Neuronal stem cell (in vitro differentiated cells): ENCODE results near the gene KCNQ1.

Experiments
- DNase-seq: peaks from one replicate; pipeline ENCODE4 v3.0.0-alpha.2; 2013; ENCODE audit warnings: low spot score
- H2AFZ ChIP-seq: one replicate; pipeline ENCODE4 v1.6.1; 2013; ENCODE audit warnings: mild to moderate bottlenecking, low read length, inconsistent platforms
- H2AK5ac ChIP-seq: 2 replicates; pipeline ENCODE4 v1.6.1; 2013; ENCODE audit warnings: low read depth, mild to moderate bottlenecking, inconsistent platforms, low read length, moderate library complexity, mixed read lengths
- H2BK120ac ChIP-seq: 2 replicates; pipeline ENCODE4 v1.6.1; 2013; ENCODE audit warnings: low read depth, mild to moderate bottlenecking, inconsistent platforms, low read length, moderate library complexity, mixed read lengths
- H2BK12ac ChIP-seq: one replicate; pipeline ENCODE4 v1.6.1; 2013; ENCODE audit warnings: low read length, inconsistent platforms
- H2BK15ac ChIP-seq: 2 replicates; pipeline ENCODE4 v1.6.1; 2013; ENCODE audit warnings: mild to moderate bottlenecking, low read length, inconsistent platforms, mixed read lengths
- H2BK5ac ChIP-seq: one replicate; pipeline ENCODE4 v1.6.1; 2013; ENCODE audit warnings: inconsistent platforms, mild to moderate bottlenecking, low read length, moderate library complexity
- H3K14ac ChIP-seq: one replicate; pipeline ENCODE4 v1.6.1; 2013; ENCODE audit warnings: low read length, inconsistent platforms
- H3K18ac ChIP-seq: 2 replicates; pipeline ENCODE4 v1.6.1; 2013; ENCODE audit warnings: low read length, inconsistent platforms
- H3K23ac ChIP-seq: 2 replicates; pipeline ENCODE4 v1.6.1; 2013; ENCODE audit warnings: low read depth, mild to moderate bottlenecking, mixed read lengths, low read length, inconsistent platforms; ENCODE audit not compliant: poor library complexity
- H3K27ac ChIP-seq: replicated peaks from 3 replicates; pipeline ENCODE4 v1.5.1; 2013; ENCODE audit warnings: low read length, inconsistent platforms
- H3K27me3 ChIP-seq, 3 experiments: 2 replicates each; pipeline ENCODE4 v1.6.1; 2013; ENCODE audit warnings: low read length in 3 of 3, mild to moderate bottlenecking in 2 of 3, inconsistent platforms in 1 of 3, low read depth in 1 of 3, mixed read lengths in 1 of 3, moderate library complexity in 1 of 3; ENCODE audit not compliant: control insufficient read depth in 3 of 3, insufficient read depth in 3 of 3
- H3K36me3 ChIP-seq, 2 donors: replicated peaks in 1 of 2; 2 replicates each; pipeline ENCODE4 v1.6.1; 2013; ENCODE audit warnings: low read length in 2 of 2; ENCODE audit not compliant: control insufficient read depth in 2 of 2, insufficient read depth in 2 of 2
- H3K4ac ChIP-seq: 2 replicates; pipeline ENCODE4 v1.6.1; 2013; ENCODE audit warnings: inconsistent platforms, mild to moderate bottlenecking, low read length, moderate library complexity
- H3K4me1 ChIP-seq, 2 donors: 1 replicate in 1 of 2; 2 replicates in 1 of 2; pipeline ENCODE4 v1.6.1; 2013; ENCODE audit warnings: low read length in 2 of 2, low read depth in 1 of 2; ENCODE audit not compliant: control insufficient read depth in 2 of 2, insufficient read depth in 1 of 2
- H3K4me2 ChIP-seq: one replicate; pipeline ENCODE4 v1.6.1; 2013; ENCODE audit warnings: mild to moderate bottlenecking, low read length, inconsistent platforms; ENCODE audit not compliant: insufficient read depth, poor library complexity, severe bottlenecking
- H3K4me3 ChIP-seq, 2 donors: 2 replicates each; pipeline ENCODE4 v1.5.1; 2013; ENCODE audit warnings: low read length in 2 of 2, mild to moderate bottlenecking in 2 of 2, inconsistent platforms in 1 of 2, moderate library complexity in 1 of 2
- H3K79me1 ChIP-seq: one replicate; pipeline ENCODE4 v1.6.1; 2013; ENCODE audit warnings: low read depth, mild to moderate bottlenecking, inconsistent platforms, low read length, moderate library complexity
- H3K9ac ChIP-seq: one replicate; pipeline ENCODE4 v1.6.1; 2013; ENCODE audit warnings: mild to moderate bottlenecking, low read depth, low read length, inconsistent platforms; ENCODE audit not compliant: poor library complexity
- H3K9me3 ChIP-seq, 2 donors: replicated peaks in 1 of 2; 2 replicates each; pipeline versions ENCODE3 to v1.6.1; 2013; ENCODE audit warnings: low read length in 2 of 2, mild to moderate bottlenecking in 2 of 2, inconsistent platforms in 1 of 2, low read depth in 1 of 2, mixed read lengths in 1 of 2, moderate library complexity in 1 of 2; ENCODE audit not compliant: control insufficient read depth in 2 of 2, insufficient read depth in 1 of 2
- H4K8ac ChIP-seq: one replicate; pipeline ENCODE4 v1.6.1; 2013; ENCODE audit warnings: low read depth, mild to moderate bottlenecking, inconsistent platforms, low read length, moderate library complexity
- H4K91ac ChIP-seq: one replicate; pipeline ENCODE4 v1.6.1; 2013; ENCODE audit warnings: low read length, low read depth, mild to moderate bottlenecking, inconsistent platforms; ENCODE audit not compliant: poor library complexity
- WGBS, 2 donors: extraction: QIAGEN DNeasy Blood & Tissue Kit; methylation state at CpG; one replicate each; pipeline ENCODE4 v1.1.7; 2013; ENCODE audit warnings: missing lambda C conversion rate in 2 of 2, mixed read lengths in 1 of 2; ENCODE audit not compliant: insufficient read length in 2 of 2, insufficient replicate concordance in 1 of 2; ENCODE audit errors: extremely low coverage in 2 of 2; 5-methylcytosine and 5-hydroxymethylcytosine counted together

Gene KCNQ1

DNA sequence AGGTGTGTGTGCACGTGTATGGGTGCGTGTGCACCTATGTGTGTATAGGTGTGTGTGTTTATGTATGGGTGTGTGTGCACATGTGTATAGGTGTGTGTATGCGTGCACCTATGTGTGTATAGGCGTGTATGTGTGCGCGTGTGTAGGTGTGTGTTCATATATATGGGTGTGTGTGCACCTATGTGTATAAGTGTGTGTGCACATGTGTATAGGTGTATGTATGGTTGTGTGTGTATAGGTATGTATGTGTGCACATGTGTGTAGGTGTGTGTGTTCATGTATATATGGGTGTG, 26.9 kb downstream of the KCNQ1 start:
- Histone ChIP-seq H3K27me3 (peaks cover 0 to 2% (median 0%) of the 10 kb centered on the region in 3 experiments), H3K9me3 (peaks cover 0 to 5% of the 10 kb centered on the region in 2 donors), H2BK120ac (no peak overlapping the region), H2BK5ac (no peak overlapping the region), H3K9ac (peak overlapping the region; percentile 55), H3K4me1 (no peaks in the 10 kb centered on the region), H3K79me1 (no peaks in the 10 kb centered on the region), H3K14ac (peak overlapping the region; percentile 66), H4K91ac (no peak overlapping the region), H3K36me3 (peaks cover 0 to 2% of the 10 kb centered on the region in 2 donors), H2AK5ac (no peak overlapping the region), H3K23ac (no peak overlapping the region), H3K4ac (peak overlapping the region; percentile 31), H2AFZ (no peak overlapping the region), H3K18ac (no peak overlapping the region), H3K4me3 (peak overlapping the region in 1 of 2 donors; percentile 12), H2BK12ac (no peak overlapping the region), H4K8ac (no peak overlapping the region), H3K4me2 (no peak overlapping the region), H3K27ac (no peak overlapping the region), H2BK15ac (no peak overlapping the region)
- no CpG with 5 or more reads among the region's 6 CpGs for WGBS, 2 donors
- DNase-seq = no peak

DNA sequence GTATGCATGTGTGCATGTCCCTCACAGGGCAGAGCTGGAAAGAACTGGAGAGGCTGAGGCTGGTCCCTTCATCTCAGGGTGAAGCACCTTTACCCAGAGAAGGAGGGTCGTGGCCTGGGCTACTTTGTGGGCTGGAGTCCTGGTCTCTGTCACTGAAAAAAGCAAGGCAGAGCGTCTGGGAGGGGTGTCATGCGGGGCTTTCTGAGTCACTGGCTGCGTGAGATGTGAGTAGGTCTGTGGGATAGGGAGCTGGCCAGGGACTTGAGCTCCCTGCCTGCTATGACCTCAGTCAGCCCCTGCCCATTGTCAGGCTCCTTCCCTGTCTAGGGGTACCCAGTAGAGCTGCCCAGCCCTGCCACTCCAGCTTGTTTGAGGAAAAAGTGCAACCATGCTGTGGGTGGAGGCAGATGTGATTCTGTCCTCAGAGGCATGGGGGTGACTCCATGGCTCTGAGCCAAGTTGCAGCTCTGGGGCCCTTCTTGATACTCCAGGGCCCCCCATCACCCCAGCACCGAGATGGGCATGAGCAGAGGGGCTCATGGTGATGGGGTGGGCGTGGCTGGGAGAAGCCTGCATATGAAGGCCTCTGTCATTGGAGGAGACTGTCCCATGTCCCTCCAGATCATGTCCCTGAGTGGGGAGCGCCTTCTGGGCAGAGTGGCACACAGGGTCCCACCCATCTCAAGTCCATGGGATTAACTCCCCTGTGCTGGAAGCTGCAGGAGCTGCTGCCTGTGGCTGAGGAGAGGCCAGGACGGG, 27.8 kb downstream of the KCNQ1 start:
- no peak overlapping the region for H2BK5ac ChIP-seq
- no peak overlapping the region for H3K4me3 ChIP-seq
- DNase-seq = no peak
- peak overlapping the region; percentile 42 for H3K18ac ChIP-seq
- no peak overlapping the region for H4K8ac ChIP-seq
- H3K36me3 ChIP-seq = peaks cover 0 to 2% of the 10 kb centered on the region in 2 donors
- no peaks in the 10 kb centered on the region for H3K4me1 ChIP-seq
- no peak overlapping the region for H2BK15ac ChIP-seq
- H3K23ac ChIP-seq = peak overlapping the region; percentile 39
- no peak overlapping the region for H3K4ac ChIP-seq
- no peak overlapping the region for H3K4me2 ChIP-seq
- H3K14ac ChIP-seq = no peak overlapping the region
- H3K27ac ChIP-seq = no peak overlapping the region
- no peaks in the 10 kb centered on the region for H3K79me1 ChIP-seq
- peaks cover 0 to 2% (median 0%) of the 10 kb centered on the region in 3 experiments for H3K27me3 ChIP-seq
- H2AFZ ChIP-seq = no peak overlapping the region
- H2BK12ac ChIP-seq = no peak overlapping the region
- no peak overlapping the region for H3K9ac ChIP-seq
- H2BK120ac ChIP-seq = no peak overlapping the region
- no peak overlapping the region for H4K91ac ChIP-seq
- WGBS, 2 donors = no CpG with 5 or more reads among the region's 8 CpGs
- H3K9me3 ChIP-seq = peaks cover 0 to 7% of the 10 kb centered on the region in 2 donors
- H2AK5ac ChIP-seq = no peak overlapping the region

DNA sequence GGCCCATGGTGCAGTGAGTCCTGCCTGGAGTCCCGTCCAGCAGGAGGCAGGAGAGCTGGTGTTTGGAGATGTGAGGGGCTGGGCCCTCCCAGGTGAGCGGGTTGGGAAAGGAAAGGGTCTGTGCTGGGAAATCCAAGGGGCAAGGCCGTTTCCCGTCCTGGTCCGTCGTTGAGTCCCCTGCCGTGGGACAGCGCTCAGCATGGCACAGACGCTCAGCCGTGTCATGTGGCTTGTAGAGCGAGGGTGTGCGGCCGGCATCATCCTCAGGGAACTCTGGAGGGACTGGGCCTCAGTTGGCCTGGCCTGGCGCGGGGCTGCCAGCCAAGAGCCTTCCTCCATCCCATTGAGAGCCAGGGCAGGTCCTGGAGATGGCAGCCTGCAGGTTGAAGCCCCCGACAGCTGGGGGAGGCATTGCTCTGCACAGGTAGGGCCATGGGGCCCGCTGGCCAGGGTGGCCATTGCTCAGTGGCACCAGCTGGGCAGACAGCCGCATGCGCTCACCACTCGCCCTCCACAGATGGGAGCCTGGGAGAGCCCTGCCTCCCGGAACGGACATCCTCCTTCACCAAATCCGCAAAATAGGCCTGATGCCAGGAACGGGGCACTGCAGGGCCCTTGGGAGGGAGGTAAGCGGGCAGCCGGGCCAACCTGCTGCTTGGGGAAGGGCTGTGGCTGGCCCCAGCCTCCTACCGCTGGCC, 28.7 kb downstream of the KCNQ1 start:
- Histone ChIP-seq H3K9me3 (peaks cover 0 to 7% of the 10 kb centered on the region in 2 donors), H2AFZ (no peak overlapping the region), H3K36me3 (peaks cover 0 to 2% of the 10 kb centered on the region in 2 donors), H4K91ac (no peak overlapping the region), H3K14ac (peak overlapping the region; percentile 82), H3K79me1 (no peaks in the 10 kb centered on the region), H2AK5ac (peak overlapping the region; percentile 88), H3K23ac (peak overlapping the region; percentile 69), H2BK120ac (no peak overlapping the region), H3K4me1 (no peaks in the 10 kb centered on the region), H3K27ac (no peak overlapping the region), H4K8ac (no peak overlapping the region), H3K9ac (peak overlapping the region; percentile 50), H3K4me2 (no peak overlapping the region), H2BK12ac (no peak overlapping the region), H3K4ac (no peak overlapping the region), H3K27me3 (peaks cover 0 to 2% (median 0%) of the 10 kb centered on the region in 3 experiments), H2BK5ac (peak overlapping the region; percentile 42), H3K18ac (peak overlapping the region; percentile 83), H2BK15ac (peak overlapping the region; percentile 5), H3K4me3 (no peak overlapping the region)
- DNase-seq = no peak
- WGBS, 2 donors = no CpG with 5 or more reads among the region's 27 CpGs
